ENCODE data around the gene CDX2.

CDX2 gene

DNA sequence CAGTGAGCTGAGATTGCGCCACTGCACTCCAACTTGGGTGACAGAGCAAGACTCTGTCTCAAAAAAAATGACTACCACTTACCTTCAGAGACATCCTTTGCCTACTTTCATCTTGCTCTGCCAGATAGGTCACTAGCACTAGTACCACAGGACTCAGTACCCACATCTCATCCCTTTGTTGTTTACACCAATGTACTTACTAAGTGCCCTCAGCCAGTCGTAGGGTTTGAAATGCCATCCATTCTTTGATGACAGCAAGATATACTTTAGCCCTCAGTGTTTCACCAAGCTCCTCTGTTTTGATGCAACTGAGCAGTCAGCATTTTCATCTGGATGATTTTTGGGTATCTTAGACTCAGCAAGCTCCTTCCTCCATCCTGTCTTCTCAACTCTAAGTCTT lies 13.2 kb upstream of the CDX2 start:
- TF ChIP-seq SIN3A (IDR thresholded peaks at IDR 0.05; ENCODE audit: borderline replicate concordance, insufficient read depth, low read length) (no peak), TAF1 (IDR thresholded peaks at IDR 0.05; ENCODE audit: borderline replicate concordance, insufficient read depth, low read length) (no peak), FOXP2 (optimal IDR thresholded peaks at IDR 0.05; ENCODE audit: borderline replicate concordance, extremely low read depth, extremely low read length, insufficient read depth) (no peak), POLR2AphosphoS5 (IDR thresholded peaks at IDR 0.05; ENCODE audit: low read depth, low read length) (no peak)
- TF ChIP-seq, protein P1, sequence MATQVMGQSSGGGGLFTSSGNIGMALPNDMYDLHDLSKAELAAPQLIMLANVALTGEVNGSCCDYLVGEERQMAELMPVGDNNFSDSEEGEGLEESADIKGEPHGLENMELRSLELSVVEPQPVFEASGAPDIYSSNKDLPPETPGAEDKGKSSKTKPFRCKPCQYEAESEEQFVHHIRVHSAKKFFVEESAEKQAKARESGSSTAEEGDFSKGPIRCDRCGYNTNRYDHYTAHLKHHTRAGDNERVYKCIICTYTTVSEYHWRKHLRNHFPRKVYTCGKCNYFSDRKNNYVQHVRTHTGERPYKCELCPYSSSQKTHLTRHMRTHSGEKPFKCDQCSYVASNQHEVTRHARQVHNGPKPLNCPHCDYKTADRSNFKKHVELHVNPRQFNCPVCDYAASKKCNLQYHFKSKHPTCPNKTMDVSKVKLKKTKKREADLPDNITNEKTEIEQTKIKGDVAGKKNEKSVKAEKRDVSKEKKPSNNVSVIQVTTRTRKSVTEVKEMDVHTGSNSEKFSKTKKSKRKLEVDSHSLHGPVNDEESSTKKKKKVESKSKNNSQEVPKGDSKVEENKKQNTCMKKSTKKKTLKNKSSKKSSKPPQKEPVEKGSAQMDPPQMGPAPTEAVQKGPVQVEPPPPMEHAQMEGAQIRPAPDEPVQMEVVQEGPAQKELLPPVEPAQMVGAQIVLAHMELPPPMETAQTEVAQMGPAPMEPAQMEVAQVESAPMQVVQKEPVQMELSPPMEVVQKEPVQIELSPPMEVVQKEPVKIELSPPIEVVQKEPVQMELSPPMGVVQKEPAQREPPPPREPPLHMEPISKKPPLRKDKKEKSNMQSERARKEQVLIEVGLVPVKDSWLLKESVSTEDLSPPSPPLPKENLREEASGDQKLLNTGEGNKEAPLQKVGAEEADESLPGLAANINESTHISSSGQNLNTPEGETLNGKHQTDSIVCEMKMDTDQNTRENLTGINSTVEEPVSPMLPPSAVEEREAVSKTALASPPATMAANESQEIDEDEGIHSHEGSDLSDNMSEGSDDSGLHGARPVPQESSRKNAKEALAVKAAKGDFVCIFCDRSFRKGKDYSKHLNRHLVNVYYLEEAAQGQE (IDR thresholded peaks at IDR 0.05; ENCODE audit: insufficient read depth in 1 of 2, low read depth in 2 of 2, low read length in 2 of 2): no peak

DNA sequence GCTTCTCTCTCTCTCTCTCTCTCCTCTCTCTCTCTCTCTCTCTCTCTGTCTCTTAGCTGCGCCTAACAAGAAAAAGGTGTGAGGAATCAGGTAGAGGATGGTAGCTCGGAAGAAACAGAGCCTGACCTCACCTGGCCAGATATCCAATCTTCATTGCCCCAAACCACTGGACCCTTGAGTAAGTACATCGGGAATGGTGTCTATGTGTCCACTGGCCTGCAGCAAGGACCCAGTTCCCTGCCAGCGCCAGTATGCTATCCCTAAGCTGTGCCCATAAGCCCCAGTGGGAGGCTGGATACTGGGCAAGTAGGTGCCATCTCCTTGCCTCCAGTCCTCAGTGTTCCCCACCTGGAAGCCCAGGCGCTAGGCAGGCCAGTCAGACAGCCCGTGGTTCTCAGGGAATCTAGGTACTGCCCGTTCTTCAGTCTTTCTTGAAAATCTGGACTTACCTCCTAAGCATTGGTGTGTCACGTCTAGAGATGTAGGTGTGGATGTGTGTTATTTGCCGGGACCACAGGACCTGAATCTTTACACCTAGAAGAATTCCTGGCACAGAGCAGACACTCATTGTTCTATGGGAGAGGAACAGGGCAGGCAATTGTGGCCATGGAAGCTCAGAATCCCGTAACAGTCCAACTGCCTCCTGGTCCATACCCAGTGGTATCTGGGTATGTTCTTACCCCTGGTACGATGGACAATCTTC lies 12.0 kb upstream of the CDX2 start:
- TF ChIP-seq POLR2AphosphoS5 (IDR thresholded peaks at IDR 0.05; ENCODE audit: low read depth, low read length) (no peak), FOXP2 (optimal IDR thresholded peaks at IDR 0.05; ENCODE audit: borderline replicate concordance, extremely low read depth, extremely low read length, insufficient read depth) (no peak), SIN3A (IDR thresholded peaks at IDR 0.05; ENCODE audit: borderline replicate concordance, insufficient read depth, low read length) (no peak), TAF1 (IDR thresholded peaks at IDR 0.05; ENCODE audit: borderline replicate concordance, insufficient read depth, low read length) (no peak)

DNA sequence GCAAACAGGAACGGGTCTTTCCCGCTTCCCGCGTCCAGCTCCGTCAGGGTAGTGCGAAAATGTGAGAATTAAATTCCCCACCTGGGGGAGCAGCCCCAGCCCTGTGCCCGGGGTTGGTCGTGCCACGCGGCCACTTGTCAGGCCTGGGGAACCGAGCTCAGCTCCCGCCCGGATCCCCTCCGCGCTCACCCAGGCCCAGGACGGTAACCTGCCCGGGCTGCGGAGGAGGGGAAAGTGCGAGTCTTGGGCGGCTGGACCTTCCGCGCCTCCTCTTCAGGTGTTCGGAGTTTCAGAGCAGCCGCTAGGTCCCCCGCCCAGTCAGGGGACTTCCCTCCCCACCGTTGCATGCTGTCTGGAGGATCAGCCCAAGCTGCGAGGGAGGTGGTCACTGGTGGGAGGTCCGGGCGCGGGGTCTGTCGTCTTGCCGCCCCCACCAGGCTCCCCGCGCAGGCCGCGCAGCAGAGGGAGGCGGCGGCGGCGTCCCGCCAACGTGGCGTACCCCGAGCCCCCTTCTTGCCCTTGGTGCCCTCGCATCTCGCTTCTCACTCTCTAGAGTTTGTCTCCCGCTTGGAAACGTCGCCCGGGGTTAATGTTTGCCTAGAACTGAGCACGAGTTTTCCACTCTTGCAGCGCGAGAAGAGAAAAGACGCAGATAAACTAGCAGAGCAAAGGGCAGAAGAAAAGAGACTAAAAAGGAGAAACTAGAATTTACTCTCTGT lies 11.3 kb upstream of the CDX2 start:
- TF ChIP-seq SIN3A (IDR thresholded peaks at IDR 0.05; ENCODE audit: borderline replicate concordance, insufficient read depth, low read length) (no peak), TAF1 (IDR thresholded peaks at IDR 0.05; ENCODE audit: borderline replicate concordance, insufficient read depth, low read length) (no peak)

DNA sequence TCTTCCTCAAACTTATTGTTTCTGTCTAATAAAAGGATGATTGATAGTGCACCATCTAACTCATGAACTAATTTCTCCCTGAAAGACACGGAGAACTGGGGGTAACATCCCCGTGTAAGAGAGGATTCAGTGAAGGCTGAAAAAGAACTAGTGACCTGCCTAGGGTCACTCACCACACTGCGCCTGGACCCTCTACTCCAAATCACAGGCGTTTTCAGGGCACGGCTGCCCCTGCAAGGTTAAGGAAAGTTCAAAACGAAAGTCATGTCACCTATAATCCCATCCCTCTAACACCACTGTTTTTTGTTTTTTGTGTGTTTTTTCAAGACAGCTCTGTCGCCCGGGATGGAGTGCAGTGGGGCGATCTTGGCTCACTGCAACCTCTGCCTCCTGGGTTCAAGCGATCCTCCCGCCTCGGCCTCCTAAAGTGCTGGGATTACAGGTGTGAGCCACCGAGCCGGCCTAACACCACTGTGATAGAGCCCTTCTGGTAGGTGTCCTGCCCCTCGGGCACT lies 10.7 kb upstream of the CDX2 start:
- TF ChIP-seq FOXP2 (optimal IDR thresholded peaks at IDR 0.05; ENCODE audit: borderline replicate concordance, extremely low read depth, extremely low read length, insufficient read depth): no peak
- TF ChIP-seq TAF1 (IDR thresholded peaks at IDR 0.05; ENCODE audit: borderline replicate concordance, insufficient read depth, low read length): no peak
- no peak for TF ChIP-seq POLR2AphosphoS5 (IDR thresholded peaks at IDR 0.05; ENCODE audit: low read depth, low read length)
- TF ChIP-seq SIN3A (IDR thresholded peaks at IDR 0.05; ENCODE audit: borderline replicate concordance, insufficient read depth, low read length): no peak
- TF ChIP-seq, protein P1 (IDR thresholded peaks at IDR 0.05; ENCODE audit: insufficient read depth in 1 of 2, low read depth in 2 of 2, low read length in 2 of 2): no peak

DNA sequence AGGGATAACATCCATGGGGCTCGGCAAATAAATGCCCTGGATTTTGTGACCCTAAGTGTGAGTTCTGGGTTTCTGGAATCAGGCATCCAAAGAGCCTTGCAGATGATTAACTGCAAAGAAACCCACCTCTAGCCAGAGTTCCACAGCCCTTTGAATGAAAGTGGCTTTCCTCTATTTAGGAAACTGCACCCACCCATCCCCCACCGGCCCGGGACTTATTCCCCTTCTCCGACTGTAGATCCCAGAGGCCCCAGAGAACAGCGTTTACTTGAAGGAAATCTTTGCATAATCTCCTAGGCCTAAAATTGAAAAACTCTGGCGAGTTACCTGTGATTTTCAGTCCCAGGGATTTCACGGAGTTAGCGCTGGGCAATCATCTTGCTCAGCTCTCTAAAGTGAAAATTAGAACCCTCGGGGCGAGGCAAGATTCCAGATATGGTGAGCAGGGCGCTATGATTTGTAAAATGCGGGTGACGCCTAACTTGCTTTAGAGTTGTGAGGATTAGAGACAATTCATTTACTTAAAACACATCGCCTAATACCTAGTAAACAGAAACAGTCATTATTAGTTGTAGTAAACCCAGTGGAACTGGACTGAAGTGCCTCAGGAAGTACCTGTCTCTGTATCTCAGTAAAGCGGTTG lies 10.0 kb upstream of the CDX2 start:
- no peak for TF ChIP-seq TAF1 (IDR thresholded peaks at IDR 0.05; ENCODE audit: borderline replicate concordance, insufficient read depth, low read length)
- TF ChIP-seq, protein P1 (IDR thresholded peaks at IDR 0.05; ENCODE audit: insufficient read depth in 1 of 2, low read depth in 2 of 2, low read length in 2 of 2): no peak
- TF ChIP-seq SIN3A (IDR thresholded peaks at IDR 0.05; ENCODE audit: borderline replicate concordance, insufficient read depth, low read length): no peak
- no peak for TF ChIP-seq POLR2AphosphoS5 (IDR thresholded peaks at IDR 0.05; ENCODE audit: low read depth, low read length)
- no peak for TF ChIP-seq FOXP2 (optimal IDR thresholded peaks at IDR 0.05; ENCODE audit: borderline replicate concordance, extremely low read depth, extremely low read length, insufficient read depth)

All from PFSK-1 (cell line).